GM12873 (cell line): ENCODE data around the gene ZNF521.

ENCODE experiments used
- TF ChIP-seq, protein P1 (sequence below): IDR thresholded peaks from 2 replicates; pipeline ENCODE4 v1.5.1; 2012; ENCODE audit warnings: low read depth, mild to moderate bottlenecking, moderate library complexity, low read length, control low read depth; ENCODE audit not compliant: insufficient read depth; ENCODE audit errors: missing control alignments

The ZNF521 gene

DNA sequence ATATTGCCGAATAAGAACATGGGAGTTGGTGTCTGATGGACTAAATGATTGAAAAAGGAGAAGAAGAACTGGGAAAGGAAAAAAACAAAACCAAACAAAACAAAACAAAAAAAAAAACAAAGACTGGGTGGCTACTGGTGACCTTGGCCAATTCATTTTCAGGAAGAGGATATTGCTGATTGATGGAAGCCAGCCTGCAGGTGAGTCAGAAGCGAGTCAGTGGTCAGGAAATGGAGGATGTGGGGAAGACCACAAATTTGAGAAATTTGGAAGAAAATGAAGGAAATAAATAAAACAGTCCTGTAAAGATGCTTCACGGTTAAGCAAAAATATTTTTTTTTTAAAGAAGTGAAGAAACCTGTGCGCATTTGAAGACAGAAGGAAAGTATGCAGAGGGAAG is 296.9 kb downstream of the ZNF521 start:
- TF ChIP-seq, protein P1, sequence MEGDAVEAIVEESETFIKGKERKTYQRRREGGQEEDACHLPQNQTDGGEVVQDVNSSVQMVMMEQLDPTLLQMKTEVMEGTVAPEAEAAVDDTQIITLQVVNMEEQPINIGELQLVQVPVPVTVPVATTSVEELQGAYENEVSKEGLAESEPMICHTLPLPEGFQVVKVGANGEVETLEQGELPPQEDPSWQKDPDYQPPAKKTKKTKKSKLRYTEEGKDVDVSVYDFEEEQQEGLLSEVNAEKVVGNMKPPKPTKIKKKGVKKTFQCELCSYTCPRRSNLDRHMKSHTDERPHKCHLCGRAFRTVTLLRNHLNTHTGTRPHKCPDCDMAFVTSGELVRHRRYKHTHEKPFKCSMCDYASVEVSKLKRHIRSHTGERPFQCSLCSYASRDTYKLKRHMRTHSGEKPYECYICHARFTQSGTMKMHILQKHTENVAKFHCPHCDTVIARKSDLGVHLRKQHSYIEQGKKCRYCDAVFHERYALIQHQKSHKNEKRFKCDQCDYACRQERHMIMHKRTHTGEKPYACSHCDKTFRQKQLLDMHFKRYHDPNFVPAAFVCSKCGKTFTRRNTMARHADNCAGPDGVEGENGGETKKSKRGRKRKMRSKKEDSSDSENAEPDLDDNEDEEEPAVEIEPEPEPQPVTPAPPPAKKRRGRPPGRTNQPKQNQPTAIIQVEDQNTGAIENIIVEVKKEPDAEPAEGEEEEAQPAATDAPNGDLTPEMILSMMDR: no peak

- TF ChIP-seq, protein P1: no peak
Measured at GRCh38 chr18:25053466-25053865, 298.5 kb downstream of the ZNF521 start.

GRCh38 chr18:25052511-25052921 is 299.4 kb downstream of the ZNF521 start:
- TF ChIP-seq, protein P1: no peak

DNA sequence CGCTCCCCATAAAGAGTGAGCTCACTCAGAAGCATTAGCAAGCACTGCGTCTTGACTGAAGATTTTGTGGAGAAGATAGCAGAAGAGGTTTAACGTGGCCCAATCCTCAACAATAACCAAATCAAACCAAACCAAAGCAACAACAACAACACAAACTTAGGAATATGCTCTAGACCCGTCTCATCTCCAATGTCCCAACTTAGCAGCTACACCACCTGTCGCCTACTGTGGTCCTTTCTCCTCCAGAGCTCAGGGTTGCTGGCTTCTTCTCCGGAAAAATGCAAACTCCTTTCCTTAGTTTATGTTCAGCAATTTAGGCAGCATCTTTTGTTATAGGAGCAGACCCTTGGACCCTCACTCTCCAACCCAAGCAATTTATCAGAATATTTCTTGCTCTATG is 301.4 kb downstream of the ZNF521 start:
- TF ChIP-seq, protein P1: no peak

GRCh38 chr18:25047983-25048382 is 304.0 kb downstream of the ZNF521 start:
- TF ChIP-seq, protein P1: no peak

DNA sequence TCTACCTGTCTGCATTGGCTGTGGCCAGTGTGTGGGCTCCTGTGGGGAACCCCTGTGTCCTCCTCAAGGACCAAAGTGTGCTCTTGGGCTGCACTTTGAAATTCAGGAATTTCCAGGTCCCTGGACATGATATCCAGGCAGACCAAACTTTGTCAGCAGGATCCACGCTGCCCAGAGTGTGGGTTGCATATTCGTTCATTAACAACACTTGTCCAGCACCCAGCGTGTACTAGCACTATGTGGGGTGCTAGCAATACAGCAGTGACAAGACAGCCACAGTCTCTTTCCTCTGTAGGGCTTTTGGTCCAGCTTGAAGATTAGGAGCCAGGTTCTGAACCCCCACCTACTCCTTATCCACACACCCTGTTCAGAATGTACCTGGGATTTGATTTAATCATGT is 304.5 kb downstream of the ZNF521 start:
- TF ChIP-seq, protein P1: no peak

- TF ChIP-seq, protein P1: no peak
Measured at GRCh38 chr18:25044694-25045093, 307.3 kb downstream of the ZNF521 start.

GRCh38 chr18:25043104-25043503 is 308.9 kb downstream of the ZNF521 start:
- TF ChIP-seq, protein P1: no peak
